GM06990 (cell line): ENCODE results near the gene DLG2.

Experiments used
- DNase-seq: peaks from one replicate; pipeline ENCODE4 v3.0.0-alpha.2; 2011; ENCODE audit not compliant: insufficient read length; ENCODE audit errors: extremely low read depth
- H3K27me3 ChIP-seq: replicated peaks from 2 replicates; pipeline ENCODE4 v1.6.0; 2011; ENCODE audit warnings: low read length; ENCODE audit not compliant: control insufficient read depth, insufficient read depth
- H3K36me3 ChIP-seq: 2 replicates; pipeline ENCODE4 v1.5.1; 2011; ENCODE audit warnings: low read length; ENCODE audit not compliant: control insufficient read depth, insufficient read depth
- H3K4me3 ChIP-seq: replicated peaks from 2 replicates; pipeline ENCODE4 v1.5.1; 2011; ENCODE audit warnings: low read depth, mild to moderate bottlenecking, control low read depth, low read length
- TF ChIP-seq, protein P1 (sequence below): IDR thresholded peaks from 2 replicates; pipeline ENCODE4 v1.5.1; 2011; ENCODE audit warnings: low read length, control low read depth, mild to moderate bottlenecking, inconsistent platforms; ENCODE audit not compliant: insufficient read depth, poor library complexity, severe bottlenecking

The DLG2 gene

DNA sequence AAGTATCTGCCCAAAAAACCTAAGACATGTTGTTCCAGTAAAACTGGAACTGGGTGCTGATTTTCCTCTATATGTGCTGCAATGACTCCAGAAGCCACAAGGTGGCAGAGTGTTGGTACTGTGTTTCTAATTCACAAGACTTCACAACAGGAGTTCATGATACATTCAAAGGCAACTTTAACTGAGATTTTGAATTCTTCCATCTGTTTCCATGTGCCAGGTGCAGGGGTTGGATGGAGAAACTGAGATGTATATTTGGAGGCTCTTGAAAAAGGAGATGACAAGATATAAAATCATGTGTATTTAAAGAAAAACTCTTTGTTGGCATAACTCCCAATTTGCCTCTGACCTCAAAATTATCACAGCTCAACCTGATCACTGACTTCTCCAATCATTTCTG, 1242.4 kb downstream of the DLG2 start:
- Histone ChIP-seq H3K36me3 (no peaks in the 10 kb centered on the region), H3K27me3 (no peaks in the 10 kb centered on the region), H3K4me3 (no peak overlapping the region)
- TF ChIP-seq, protein P1, sequence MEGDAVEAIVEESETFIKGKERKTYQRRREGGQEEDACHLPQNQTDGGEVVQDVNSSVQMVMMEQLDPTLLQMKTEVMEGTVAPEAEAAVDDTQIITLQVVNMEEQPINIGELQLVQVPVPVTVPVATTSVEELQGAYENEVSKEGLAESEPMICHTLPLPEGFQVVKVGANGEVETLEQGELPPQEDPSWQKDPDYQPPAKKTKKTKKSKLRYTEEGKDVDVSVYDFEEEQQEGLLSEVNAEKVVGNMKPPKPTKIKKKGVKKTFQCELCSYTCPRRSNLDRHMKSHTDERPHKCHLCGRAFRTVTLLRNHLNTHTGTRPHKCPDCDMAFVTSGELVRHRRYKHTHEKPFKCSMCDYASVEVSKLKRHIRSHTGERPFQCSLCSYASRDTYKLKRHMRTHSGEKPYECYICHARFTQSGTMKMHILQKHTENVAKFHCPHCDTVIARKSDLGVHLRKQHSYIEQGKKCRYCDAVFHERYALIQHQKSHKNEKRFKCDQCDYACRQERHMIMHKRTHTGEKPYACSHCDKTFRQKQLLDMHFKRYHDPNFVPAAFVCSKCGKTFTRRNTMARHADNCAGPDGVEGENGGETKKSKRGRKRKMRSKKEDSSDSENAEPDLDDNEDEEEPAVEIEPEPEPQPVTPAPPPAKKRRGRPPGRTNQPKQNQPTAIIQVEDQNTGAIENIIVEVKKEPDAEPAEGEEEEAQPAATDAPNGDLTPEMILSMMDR, result peak; percentile 85
- peak; percentile 1 for DNase-seq

DNA sequence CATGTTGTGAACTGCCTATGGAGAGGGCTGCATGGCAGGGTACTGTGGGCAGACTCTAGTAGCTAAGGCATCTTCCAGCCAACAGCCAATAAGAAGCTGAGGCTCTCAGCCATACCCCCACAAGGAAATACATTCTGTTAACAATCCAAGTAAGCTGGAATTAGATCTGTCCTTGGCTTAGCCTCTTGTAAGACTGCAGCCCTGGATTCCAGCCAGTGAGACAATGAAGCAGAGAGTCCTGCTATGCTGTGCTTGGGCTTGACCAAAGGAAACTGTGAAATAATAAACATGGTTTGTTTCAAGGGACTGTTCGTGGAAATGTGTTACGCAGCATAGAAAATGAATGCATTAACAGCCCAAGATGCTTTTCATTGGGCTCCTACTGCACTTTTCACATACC, 1243.6 kb downstream of the DLG2 start:
- Histone ChIP-seq H3K36me3 (no peaks in the 10 kb centered on the region), H3K4me3 (no peak overlapping the region), H3K27me3 (no peaks in the 10 kb centered on the region)
- TF ChIP-seq, protein P1, result no peak
- DNase-seq, result no peak

DNA sequence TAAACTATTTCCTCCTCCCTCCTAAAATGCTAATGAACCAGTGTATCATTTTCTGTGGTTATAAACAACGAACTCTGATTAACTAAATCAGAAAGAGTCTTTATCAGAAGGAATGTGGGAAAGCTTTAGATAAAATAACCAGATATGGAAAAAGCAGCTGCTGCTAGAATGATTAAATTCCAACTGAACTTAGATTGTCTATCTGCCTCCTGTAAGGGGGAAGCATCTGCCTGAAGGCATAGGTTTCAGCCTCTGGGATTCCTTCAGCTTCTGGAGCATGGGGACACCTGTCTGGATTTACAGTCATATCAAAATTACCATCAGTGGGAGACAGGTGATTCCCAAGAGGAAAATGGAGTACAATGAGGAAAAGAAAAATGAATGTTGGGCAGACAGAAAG, 1245.5 kb downstream of the DLG2 start:
- TF ChIP-seq, protein P1, result no peak
- no peaks in the 10 kb centered on the region for H3K36me3 ChIP-seq

DNA sequence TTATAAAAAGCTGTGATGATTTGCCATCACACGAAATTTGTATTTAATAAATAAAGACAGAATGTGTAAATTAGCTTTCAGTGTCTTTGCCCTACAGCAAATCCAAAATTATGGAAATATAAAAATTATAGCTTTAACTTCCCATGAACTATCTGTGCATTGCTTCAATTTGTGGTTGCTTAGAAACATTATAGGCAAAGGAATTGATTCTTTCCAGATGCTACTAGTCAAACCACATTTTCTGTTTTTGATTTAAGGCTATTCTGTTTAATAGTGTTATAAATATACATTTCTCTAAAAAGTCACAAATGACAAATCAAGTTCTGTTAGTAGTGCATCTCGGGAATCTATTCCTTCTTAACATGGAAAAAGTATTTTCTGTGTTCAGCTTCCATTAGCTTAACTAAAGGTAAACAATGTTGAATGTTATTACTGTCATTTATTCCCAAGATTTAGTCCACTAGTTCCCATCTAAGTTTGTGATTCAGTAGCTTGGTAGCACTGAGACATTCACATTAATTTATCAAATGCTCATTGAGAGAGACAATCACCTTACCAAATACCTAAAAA, 1254.7 kb downstream of the DLG2 start:
- TF ChIP-seq, protein P1, result no peak
- DNase-seq, result no peak
- no peaks in the 10 kb centered on the region for H3K36me3 ChIP-seq

More for the DNA sequence above, 1245.5 kb downstream of the DLG2 start:
- no peaks in the 10 kb centered on the region for H3K27me3 ChIP-seq
- no peak overlapping the region for H3K4me3 ChIP-seq
- DNase-seq, result no peak

DNA sequence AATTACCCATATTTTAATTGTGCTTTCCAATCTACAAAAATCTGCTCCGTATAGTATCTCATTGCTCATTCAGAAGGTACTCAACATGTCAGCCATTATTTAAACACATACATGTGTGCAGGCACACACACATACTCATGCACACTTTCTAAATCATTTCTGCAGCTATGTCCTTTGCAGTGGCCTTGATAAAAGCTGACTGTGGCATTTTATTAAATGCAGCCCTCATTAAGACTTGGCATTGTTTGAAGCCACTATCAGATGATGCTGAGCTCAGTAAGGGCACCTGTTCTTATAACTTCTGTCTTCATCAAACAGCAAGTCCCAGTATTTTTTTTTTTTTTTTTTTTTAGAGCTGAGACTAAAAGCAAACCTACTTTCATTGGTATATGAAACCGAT, 1269.1 kb downstream of the DLG2 start:
- Histone ChIP-seq H3K36me3 (no peaks in the 10 kb centered on the region), H3K4me3 (no peak overlapping the region), H3K27me3 (no peaks in the 10 kb centered on the region)
- no peak for DNase-seq
- TF ChIP-seq, protein P1, result no peak

More for the DNA sequence above, 1254.7 kb downstream of the DLG2 start:
- Histone ChIP-seq H3K4me3 (no peak overlapping the region), H3K27me3 (no peaks in the 10 kb centered on the region)

DNA sequence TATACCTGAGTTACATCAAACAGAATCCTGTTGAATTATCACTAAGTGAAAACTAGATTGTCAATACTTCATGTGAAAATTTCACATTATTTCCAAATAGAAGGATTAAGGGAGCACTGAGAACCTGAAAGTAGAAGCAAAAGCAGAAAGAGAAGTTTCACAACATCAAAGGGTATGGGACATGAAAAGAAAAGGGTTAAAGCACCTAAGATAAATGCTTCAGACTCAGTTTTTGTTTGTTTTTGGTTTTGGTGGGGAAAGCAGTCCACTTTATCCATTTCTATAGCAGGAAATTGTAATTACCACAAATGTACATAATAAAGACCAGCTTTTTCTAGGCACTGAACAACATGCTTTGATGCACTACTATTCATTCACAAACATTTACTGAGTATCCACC, 1271.2 kb downstream of the DLG2 start:
- no peak for DNase-seq
- Histone ChIP-seq H3K36me3 (no peaks in the 10 kb centered on the region), H3K4me3 (no peak overlapping the region), H3K27me3 (no peaks in the 10 kb centered on the region)
- TF ChIP-seq, protein P1, result no peak
